T follicular helper cell (primary cell): Measurements from ENCODE around the gene AHRR.
"Not testable (repeated sequence)": the region's sequence is repeated elsewhere in the genome, so short reads cannot be mapped to it uniquely, and the experiment has no call there.

Source experiments
- DNase-seq: peaks from one replicate; pipeline ENCODE4 v3.0.0-alpha.2; 2020; ENCODE audit warnings: low read depth

The AHRR gene

GRCh38 chr5:305459-305858 is 16.1 kb upstream of the AHRR start:
- DNase-seq = no peak

GRCh38 chr5:306011-306805 is 15.3 kb upstream of the AHRR start:
- no peak for DNase-seq

- DNase-seq = no peak
Measured at GRCh38 chr5:307306-307705, 14.2 kb upstream of the AHRR start.

GRCh38 chr5:307794-308579 is 13.5 kb upstream of the AHRR start:
- no peak for DNase-seq

GRCh38 chr5:308672-309271 is 12.7 kb upstream of the AHRR start:
- no peak for DNase-seq

- not testable (repeated sequence) for DNase-seq
Measured at GRCh38 chr5:309831-310230, 11.7 kb upstream of the AHRR start.

GRCh38 chr5:310516-310915 is 11.0 kb upstream of the AHRR start:
- no peak for DNase-seq

GRCh38 chr5:310941-311434 is 10.5 kb upstream of the AHRR start:
- no peak for DNase-seq

- no peak for DNase-seq
Measured at GRCh38 chr5:311963-312362, 9.6 kb upstream of the AHRR start.

- DNase-seq = no peak
Measured at GRCh38 chr5:312845-313244, 8.7 kb upstream of the AHRR start.

GRCh38 chr5:313265-313664 is 8.2 kb upstream of the AHRR start:
- DNase-seq = no peak

- no peak for DNase-seq
Measured at GRCh38 chr5:313806-314376, 7.6 kb upstream of the AHRR start.

- no peak for DNase-seq
Measured at GRCh38 chr5:314676-315487, 6.6 kb upstream of the AHRR start.

GRCh38 chr5:315488-316209 is 5.9 kb upstream of the AHRR start:
- no peak for DNase-seq

GRCh38 chr5:316210-317085 is 5.1 kb upstream of the AHRR start:
- no peak for DNase-seq

- no peak for DNase-seq
Measured at GRCh38 chr5:317086-317811, 4.3 kb upstream of the AHRR start.

- no peak for DNase-seq
Measured at GRCh38 chr5:318341-318897, 3.1 kb upstream of the AHRR start.

- DNase-seq = no peak
Measured at GRCh38 chr5:318931-319601, 2.4 kb upstream of the AHRR start.
